Activated T-helper 2 cell treated with anti-CD3 and anti-CD28 coated beads, Interferon-gamma antibody, Interleukin-2, Interleukin-4, amounts not matched to agents 10 μg/mL and 5 μg/mL and 100 μg/mL, durations not matched to agents 14 hours and 24 hours and 36 hours (primary cell): ENCODE results near the gene AUP1. TPM values are rescaled to one million over a fixed set of nuclear protein-coding genes. Genes with fewer than 3 reads are reported as not detected.
"Not testable (repeated sequence)": the region's sequence is repeated elsewhere in the genome, so short reads cannot be mapped to it uniquely, and the experiment has no call there.

Experiments
- DNase-seq: peaks from one replicate; pipeline ENCODE4 v3.0.0; 2021; ENCODE audit warnings: low spot score
- H3K27ac Mint-ChIP-seq: one replicate; pipeline ENCODE4 v1.8.0; 2021; ENCODE audit warnings: mixed read lengths
- H3K27me3 Mint-ChIP-seq: one replicate; pipeline ENCODE4 v1.8.0; 2021; ENCODE audit warnings: low read depth, mixed read lengths
- H3K36me3 Mint-ChIP-seq: one replicate; pipeline ENCODE4 v1.8.0; 2021; ENCODE audit warnings: low read depth, mixed read lengths
- H3K4me1 Mint-ChIP-seq: one replicate; pipeline ENCODE4 v1.8.0; 2021; ENCODE audit warnings: low read depth, mixed read lengths
- H3K4me3 Mint-ChIP-seq: one replicate; pipeline ENCODE4 v1.8.0; 2021; ENCODE audit warnings: low read depth, mild to moderate bottlenecking, moderate library complexity, mixed read lengths
- H3K9me3 Mint-ChIP-seq: one replicate; pipeline ENCODE4 v1.8.0; 2021; ENCODE audit warnings: mixed read lengths
- intact Hi-C: fragments of 100-400 bp; cut with micrococcal nuclease; formaldehyde crosslinking; loops from one replicate; pipeline ENCODE4 v1.15.1; 2023
- total RNA-seq: library from RNA; stranded (reverse); gene quantifications from 2 replicates; pipeline ENCODE4 v1.2.3, GENCODE V29; 2022

Gene AUP1
- total RNA-seq, 1 donor from 2014 or later, result 155 TPM

- no peaks in the 10 kb centered on the region for H3K36me3 Mint-ChIP-seq
- H3K27ac Mint-ChIP-seq, result peak overlapping the region; percentile 76
- H3K9me3 Mint-ChIP-seq, result no peaks in the 10 kb centered on the region
- peaks cover 50% of the 10 kb centered on the region for H3K4me1 Mint-ChIP-seq
- intact Hi-C loops, result loop anchor here (1.0 kb wide), 1 partner anchor 12 kb away; the partner anchor contains the start of gene DOK1
- no peaks in the 10 kb centered on the region for H3K27me3 Mint-ChIP-seq
- no peak for DNase-seq
- peak overlapping the region; percentile 28 for H3K4me3 Mint-ChIP-seq
Measured at GRCh38 chr2:74566754-74567085, 37.2 kb upstream of the AUP1 start.

GRCh38 chr2:74566076-74566753 lies 36.7 kb upstream of the AUP1 start:
- peak overlapping the region; percentile 76 for H3K27ac Mint-ChIP-seq
- no peak for DNase-seq
- H3K36me3 Mint-ChIP-seq, result no peaks in the 10 kb centered on the region
- intact Hi-C loops, result loop anchor here (1.0 kb wide), 1 partner anchor 12 kb away; the partner anchor contains the start of gene DOK1
- H3K9me3 Mint-ChIP-seq, result no peaks in the 10 kb centered on the region
- H3K27me3 Mint-ChIP-seq, result no peaks in the 10 kb centered on the region
- H3K4me1 Mint-ChIP-seq, result peaks cover 51% of the 10 kb centered on the region
- H3K4me3 Mint-ChIP-seq, result no peak overlapping the region

GRCh38 chr2:74564222-74564621 lies 34.7 kb upstream of the AUP1 start:
- Mint-ChIP-seq H3K4me1 (peaks cover 50% of the 10 kb centered on the region), H3K9me3 (no peaks in the 10 kb centered on the region), H3K27me3 (no peaks in the 10 kb centered on the region), H3K4me3 (no peak overlapping the region), H3K27ac (no peak overlapping the region), H3K36me3 (no peaks in the 10 kb centered on the region)
- no peak for DNase-seq
- intact Hi-C loops, result no loop called here

- H3K36me3 Mint-ChIP-seq, result peaks cover 3% of the 10 kb centered on the region
- H3K27ac Mint-ChIP-seq, result no peak overlapping the region
- no peak overlapping the region for H3K4me3 Mint-ChIP-seq
- no peaks in the 10 kb centered on the region for H3K27me3 Mint-ChIP-seq
- H3K4me1 Mint-ChIP-seq, result peaks cover 41% of the 10 kb centered on the region
- intact Hi-C loops, result no loop called here
- no peaks in the 10 kb centered on the region for H3K9me3 Mint-ChIP-seq
- no peak for DNase-seq
Measured at GRCh38 chr2:74562126-74562775, 32.7 kb upstream of the AUP1 start.

GRCh38 chr2:74561022-74561421 lies 31.5 kb upstream of the AUP1 start:
- H3K27me3 Mint-ChIP-seq, H3K4me3 Mint-ChIP-seq, intact Hi-C loops, H3K27ac Mint-ChIP-seq, H3K9me3 Mint-ChIP-seq, DNase-seq: not testable (repeated sequence)
- Mint-ChIP-seq H3K36me3 (peaks cover 15% of the 10 kb centered on the region), H3K4me1 (peaks cover 36% of the 10 kb centered on the region)

GRCh38 chr2:74560591-74560990 lies 31.1 kb upstream of the AUP1 start:
- intact Hi-C loops, result no loop called here
- no peak overlapping the region for H3K4me3 Mint-ChIP-seq
- H3K27me3 Mint-ChIP-seq, result no peaks in the 10 kb centered on the region
- H3K27ac Mint-ChIP-seq, result no peak overlapping the region
- H3K9me3 Mint-ChIP-seq, result no peaks in the 10 kb centered on the region
- H3K36me3 Mint-ChIP-seq, result peaks cover 16% of the 10 kb centered on the region
- peaks cover 33% of the 10 kb centered on the region for H3K4me1 Mint-ChIP-seq
- no peak for DNase-seq

- Mint-ChIP-seq H3K4me3 (no peak overlapping the region), H3K27me3 (no peaks in the 10 kb centered on the region)
- intact Hi-C loops, result no loop called here
Measured at GRCh38 chr2:74559912-74560311, 30.4 kb upstream of the AUP1 start.

GRCh38 chr2:74558284-74559230 lies 29.1 kb upstream of the AUP1 start:
- peaks cover 27% of the 10 kb centered on the region for H3K4me1 Mint-ChIP-seq
- H3K9me3 Mint-ChIP-seq, result no peaks in the 10 kb centered on the region
- H3K4me3 Mint-ChIP-seq, result no peak overlapping the region
- H3K27ac Mint-ChIP-seq, result no peak overlapping the region
- intact Hi-C loops, result no loop called here
- no peak for DNase-seq
- H3K36me3 Mint-ChIP-seq, result peaks cover 25% of the 10 kb centered on the region
- no peaks in the 10 kb centered on the region for H3K27me3 Mint-ChIP-seq

More at GRCh38 chr2:74559912-74560311, 30.4 kb upstream of the AUP1 start:
- H3K9me3 Mint-ChIP-seq, result no peaks in the 10 kb centered on the region
- DNase-seq, result no peak
- no peak overlapping the region for H3K27ac Mint-ChIP-seq
- H3K4me1 Mint-ChIP-seq, result peaks cover 33% of the 10 kb centered on the region
- peaks cover 22% of the 10 kb centered on the region for H3K36me3 Mint-ChIP-seq

- Mint-ChIP-seq H3K9me3 (no peaks in the 10 kb centered on the region), H3K27me3 (no peaks in the 10 kb centered on the region), H3K36me3 (peaks cover 25% of the 10 kb centered on the region), H3K4me1 (peaks cover 25% of the 10 kb centered on the region), H3K4me3 (peak overlapping the region; percentile 22), H3K27ac (no peak overlapping the region)
- no peak for DNase-seq
- intact Hi-C loops, result no loop called here
Measured at GRCh38 chr2:74556831-74557370, 27.4 kb upstream of the AUP1 start.

GRCh38 chr2:74556159-74556558 lies 26.7 kb upstream of the AUP1 start:
- Mint-ChIP-seq H3K27ac (peak overlapping the region; percentile 34), H3K27me3 (no peaks in the 10 kb centered on the region), H3K9me3 (no peaks in the 10 kb centered on the region), H3K4me1 (peaks cover 30% of the 10 kb centered on the region), H3K4me3 (peak overlapping the region; percentile 97), H3K36me3 (peaks cover 25% of the 10 kb centered on the region)
- intact Hi-C loops, result no loop called here
- no peak for DNase-seq

GRCh38 chr2:74555610-74556103 lies 26.2 kb upstream of the AUP1 start:
- Mint-ChIP-seq H3K27me3 (no peaks in the 10 kb centered on the region), H3K4me1 (peaks cover 30% of the 10 kb centered on the region), H3K27ac (peak overlapping the region; percentile 96), H3K36me3 (peaks cover 25% of the 10 kb centered on the region), H3K4me3 (peak overlapping the region; percentile 97), H3K9me3 (no peaks in the 10 kb centered on the region)
- intact Hi-C loops, result loop anchor here (2.0 kb wide), 1 partner anchor 29 kb away; no protein-coding TSS in a partner anchor
- DNase-seq, result no peak

- peak; percentile 36 for DNase-seq
- Mint-ChIP-seq H3K36me3 (peaks cover 25% of the 10 kb centered on the region), H3K27me3 (no peaks in the 10 kb centered on the region), H3K4me3 (peak overlapping the region; percentile 97), H3K4me1 (peaks cover 29% of the 10 kb centered on the region), H3K27ac (peak overlapping the region; percentile 96), H3K9me3 (no peaks in the 10 kb centered on the region)
- intact Hi-C loops, result loop anchor here (1.0 to 2.0 kb wide), 3 partner anchors 11 to 30 kb away; partner anchors contain the start of genes AUP1 and HTRA2
Measured at GRCh38 chr2:74554820-74555531, 25.5 kb upstream of the AUP1 start.
